ENCODE measurements around the gene CNST. TPM values are rescaled to one million over a fixed set of nuclear protein-coding genes. Genes with fewer than 3 reads are reported as not detected.

Gene CNST
- total RNA-seq, 1 donor from 2014 or later = 14.6 TPM

- Mint-ChIP-seq H3K27ac (ENCODE audit: unreplicated experiment) (no peak overlapping the region), H3K9me3 (ENCODE audit: unreplicated experiment) (no peaks in the 10 kb centered on the region), H3K4me3 (ENCODE audit: unreplicated experiment) (no peak overlapping the region), H3K36me3 (ENCODE audit: low read depth, unreplicated experiment) (peaks cover 2% of the 10 kb centered on the region), H3K27me3 (ENCODE audit: unreplicated experiment) (peaks cover 7% of the 10 kb centered on the region), H3K4me1 (ENCODE audit: unreplicated experiment) (peaks cover 22% of the 10 kb centered on the region)
- TF ChIP-seq, protein P1, sequence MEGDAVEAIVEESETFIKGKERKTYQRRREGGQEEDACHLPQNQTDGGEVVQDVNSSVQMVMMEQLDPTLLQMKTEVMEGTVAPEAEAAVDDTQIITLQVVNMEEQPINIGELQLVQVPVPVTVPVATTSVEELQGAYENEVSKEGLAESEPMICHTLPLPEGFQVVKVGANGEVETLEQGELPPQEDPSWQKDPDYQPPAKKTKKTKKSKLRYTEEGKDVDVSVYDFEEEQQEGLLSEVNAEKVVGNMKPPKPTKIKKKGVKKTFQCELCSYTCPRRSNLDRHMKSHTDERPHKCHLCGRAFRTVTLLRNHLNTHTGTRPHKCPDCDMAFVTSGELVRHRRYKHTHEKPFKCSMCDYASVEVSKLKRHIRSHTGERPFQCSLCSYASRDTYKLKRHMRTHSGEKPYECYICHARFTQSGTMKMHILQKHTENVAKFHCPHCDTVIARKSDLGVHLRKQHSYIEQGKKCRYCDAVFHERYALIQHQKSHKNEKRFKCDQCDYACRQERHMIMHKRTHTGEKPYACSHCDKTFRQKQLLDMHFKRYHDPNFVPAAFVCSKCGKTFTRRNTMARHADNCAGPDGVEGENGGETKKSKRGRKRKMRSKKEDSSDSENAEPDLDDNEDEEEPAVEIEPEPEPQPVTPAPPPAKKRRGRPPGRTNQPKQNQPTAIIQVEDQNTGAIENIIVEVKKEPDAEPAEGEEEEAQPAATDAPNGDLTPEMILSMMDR (IDR thresholded peaks at IDR 0.05; ENCODE audit: unreplicated experiment) = no peak
- DNase-seq (ENCODE audit: low spot score) = no peak
These were observed 5.7 kb downstream of the CNST start for GRCh38 chr1:246571953-246572352.

GRCh38 chr1:246572785-246573184 lies 6.5 kb downstream of the CNST start:
- no peaks in the 10 kb centered on the region for H3K36me3 Mint-ChIP-seq (ENCODE audit: low read depth, unreplicated experiment)
- H3K4me1 Mint-ChIP-seq (ENCODE audit: unreplicated experiment) = peaks cover 21% of the 10 kb centered on the region
- TF ChIP-seq, protein P1 (IDR thresholded peaks at IDR 0.05; ENCODE audit: unreplicated experiment) = no peak
- peaks cover 4% of the 10 kb centered on the region for H3K27me3 Mint-ChIP-seq (ENCODE audit: unreplicated experiment)
- no peak overlapping the region for H3K27ac Mint-ChIP-seq (ENCODE audit: unreplicated experiment)
- no peak overlapping the region for H3K4me3 Mint-ChIP-seq (ENCODE audit: unreplicated experiment)
- no peaks in the 10 kb centered on the region for H3K9me3 Mint-ChIP-seq (ENCODE audit: unreplicated experiment)
- no peak for DNase-seq (ENCODE audit: low spot score)

DNA sequence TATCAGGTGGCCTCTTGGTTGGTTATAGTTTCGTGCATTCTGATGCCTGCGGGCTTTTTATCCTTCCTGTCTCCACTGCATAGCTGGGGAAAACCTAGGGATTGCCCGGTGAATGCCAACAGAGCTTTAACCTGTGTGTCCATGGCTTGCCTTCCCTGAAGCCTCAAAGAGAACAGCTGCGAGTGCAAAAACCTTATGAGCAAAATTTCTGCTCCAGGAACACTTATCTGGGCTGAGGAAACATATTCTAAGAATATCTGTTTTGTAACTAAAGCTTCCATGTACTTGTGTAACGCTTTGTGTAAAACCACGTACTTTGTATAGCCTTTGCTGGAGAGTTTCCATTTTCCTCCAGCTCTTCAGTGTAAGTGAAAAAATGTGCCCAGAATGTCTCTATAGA lies 7.2 kb downstream of the CNST start:
- no peak for DNase-seq (ENCODE audit: low spot score)
- TF ChIP-seq, protein P1 (IDR thresholded peaks at IDR 0.05; ENCODE audit: unreplicated experiment) = no peak
- Mint-ChIP-seq H3K27me3 (ENCODE audit: unreplicated experiment) (peaks cover 4% of the 10 kb centered on the region), H3K27ac (ENCODE audit: unreplicated experiment) (no peak overlapping the region), H3K9me3 (ENCODE audit: unreplicated experiment) (no peaks in the 10 kb centered on the region), H3K4me3 (ENCODE audit: unreplicated experiment) (no peak overlapping the region), H3K36me3 (ENCODE audit: low read depth, unreplicated experiment) (no peaks in the 10 kb centered on the region), H3K4me1 (ENCODE audit: unreplicated experiment) (peaks cover 24% of the 10 kb centered on the region)

- no peak overlapping the region for H3K4me3 Mint-ChIP-seq (ENCODE audit: unreplicated experiment)
- no peak overlapping the region for H3K27ac Mint-ChIP-seq (ENCODE audit: unreplicated experiment)
- H3K36me3 Mint-ChIP-seq (ENCODE audit: low read depth, unreplicated experiment) = no peaks in the 10 kb centered on the region
- TF ChIP-seq, protein P1 (IDR thresholded peaks at IDR 0.05; ENCODE audit: unreplicated experiment) = no peak
- peaks cover 2% of the 10 kb centered on the region for H3K27me3 Mint-ChIP-seq (ENCODE audit: unreplicated experiment)
- DNase-seq (ENCODE audit: low spot score) = no peak
- H3K9me3 Mint-ChIP-seq (ENCODE audit: unreplicated experiment) = no peaks in the 10 kb centered on the region
- peaks cover 17% of the 10 kb centered on the region for H3K4me1 Mint-ChIP-seq (ENCODE audit: unreplicated experiment)
These were observed 10.4 kb downstream of the CNST start for GRCh38 chr1:246576709-246577032.

GRCh38 chr1:246577082-246577719 lies 10.9 kb downstream of the CNST start:
- Mint-ChIP-seq H3K4me3 (ENCODE audit: unreplicated experiment) (no peak overlapping the region), H3K36me3 (ENCODE audit: low read depth, unreplicated experiment) (no peaks in the 10 kb centered on the region), H3K9me3 (ENCODE audit: unreplicated experiment) (no peaks in the 10 kb centered on the region), H3K27ac (ENCODE audit: unreplicated experiment) (no peak overlapping the region), H3K4me1 (ENCODE audit: unreplicated experiment) (peaks cover 17% of the 10 kb centered on the region), H3K27me3 (ENCODE audit: unreplicated experiment) (peaks cover 2% of the 10 kb centered on the region)
- TF ChIP-seq, protein P1 (IDR thresholded peaks at IDR 0.05; ENCODE audit: unreplicated experiment) = no peak
- DNase-seq (ENCODE audit: low spot score) = no peak
